ENCODE measurements around the gene SESN3.
"Not testable (repeated sequence)": the region's sequence is repeated elsewhere in the genome, so short reads cannot be mapped to it uniquely, and the experiment has no call there.

Gene SESN3

DNA sequence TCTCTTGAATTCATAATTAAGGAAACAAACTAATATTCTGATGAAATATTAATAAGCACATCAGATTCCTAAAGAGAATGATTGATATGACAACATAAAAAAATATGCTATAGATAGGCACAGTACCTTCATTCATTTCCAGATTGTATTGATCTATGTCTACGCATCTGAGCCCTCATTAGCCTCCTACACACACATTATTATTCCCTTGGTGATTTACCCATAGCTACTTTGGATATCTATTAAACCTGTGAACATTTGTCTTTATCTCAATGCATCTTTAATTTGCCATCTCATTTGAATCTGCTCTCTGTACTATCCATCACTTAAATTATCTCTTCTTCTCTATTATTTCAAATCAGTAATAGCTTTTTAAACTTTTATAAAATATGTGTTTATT is 18.4 kb downstream of the SESN3 start:
- no peak for DNase-seq

- DNase-seq: not testable (repeated sequence)
These were observed 21.5 kb downstream of the SESN3 start for GRCh38 chr11:95209535-95209934.

GRCh38 chr11:95200781-95201457 is 30.1 kb downstream of the SESN3 start:
- no peak for DNase-seq

- DNase-seq: no peak
These were observed 35.2 kb downstream of the SESN3 start for GRCh38 chr11:95195831-95196230.

GRCh38 chr11:95193541-95193940 is 37.5 kb downstream of the SESN3 start:
- no peak for DNase-seq

GRCh38 chr11:95192717-95193116 is 38.3 kb downstream of the SESN3 start:
- DNase-seq: no peak

- no peak for DNase-seq
These were observed 43.3 kb downstream of the SESN3 start for GRCh38 chr11:95187723-95188122.

DNA sequence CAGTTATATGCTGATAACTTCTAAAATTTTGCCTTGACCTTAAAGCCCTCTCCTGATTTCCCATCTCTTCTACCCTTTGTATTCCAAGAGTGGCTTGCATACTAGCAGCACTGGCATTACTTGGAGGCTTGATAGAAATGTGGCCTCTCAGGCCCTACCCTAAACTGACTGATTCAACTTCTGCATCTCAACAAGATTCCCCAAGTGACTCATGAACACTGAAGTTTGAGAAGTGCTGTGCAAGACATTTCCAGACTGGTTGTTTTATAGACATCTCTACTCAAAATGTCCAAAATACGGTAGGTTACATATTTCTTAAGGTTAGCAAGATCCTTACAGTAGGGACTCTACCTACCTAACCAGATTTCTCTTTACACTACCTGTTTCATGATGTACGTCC is 48.6 kb downstream of the SESN3 start:
- no peak for DNase-seq

DNA sequence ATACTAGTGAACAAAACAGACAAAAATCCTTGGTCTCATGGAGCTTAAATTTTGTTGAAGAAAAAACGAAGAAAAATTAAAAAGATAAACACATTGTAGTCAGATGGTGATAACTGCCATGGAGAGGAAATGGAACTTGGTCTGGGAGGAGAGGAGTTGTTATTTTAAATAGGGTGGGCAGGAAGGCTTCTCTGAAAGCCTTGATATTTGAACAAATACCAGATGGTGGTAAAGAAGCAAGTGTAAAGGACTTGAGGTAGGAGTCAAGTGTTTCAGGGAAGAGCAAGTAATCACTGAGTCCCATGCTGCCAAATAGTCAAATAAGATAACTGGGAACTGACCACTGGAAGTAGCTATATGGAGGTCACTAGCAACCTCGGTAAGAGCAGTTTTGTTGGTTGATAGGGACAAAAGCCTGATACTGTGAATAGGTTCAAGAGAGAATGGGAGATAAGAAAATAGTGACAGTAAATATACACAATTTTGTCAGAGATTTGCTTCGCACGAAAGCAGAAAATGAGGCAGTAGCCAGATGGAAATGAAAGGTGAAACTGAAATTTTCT is 55.1 kb downstream of the SESN3 start:
- DNase-seq: no peak

- no peak for DNase-seq
These were observed 60.7 kb downstream of the SESN3 start for GRCh38 chr11:95170294-95170693.

GRCh38 chr11:95166781-95167180 is 64.2 kb downstream of the SESN3 start:
- DNase-seq: no peak

- no peak for DNase-seq
These were observed 65.4 kb downstream of the SESN3 start for GRCh38 chr11:95165638-95166037.

DNA sequence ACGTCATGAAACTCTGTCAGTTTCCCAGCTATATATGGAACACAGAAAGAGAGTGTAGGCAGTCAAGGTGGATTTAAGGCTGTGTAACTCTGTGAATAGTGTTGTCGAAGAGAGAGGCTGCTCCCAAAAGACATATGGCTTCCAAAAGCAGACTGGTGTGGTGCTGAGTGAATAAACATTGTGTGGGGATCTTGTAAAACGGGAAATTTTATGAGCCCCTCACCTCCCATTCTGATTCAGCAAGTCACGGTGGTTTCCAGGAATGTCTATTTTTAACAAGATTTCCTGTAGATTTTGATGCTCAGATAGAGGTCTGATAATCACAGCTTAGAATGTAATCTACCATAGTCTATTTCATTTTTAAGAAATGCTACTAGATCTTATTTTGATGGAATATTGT is 67.9 kb downstream of the SESN3 start:
- no peak for DNase-seq

- DNase-seq: no peak
These were observed 69.8 kb downstream of the SESN3 start for GRCh38 chr11:95161248-95161647.

DNA sequence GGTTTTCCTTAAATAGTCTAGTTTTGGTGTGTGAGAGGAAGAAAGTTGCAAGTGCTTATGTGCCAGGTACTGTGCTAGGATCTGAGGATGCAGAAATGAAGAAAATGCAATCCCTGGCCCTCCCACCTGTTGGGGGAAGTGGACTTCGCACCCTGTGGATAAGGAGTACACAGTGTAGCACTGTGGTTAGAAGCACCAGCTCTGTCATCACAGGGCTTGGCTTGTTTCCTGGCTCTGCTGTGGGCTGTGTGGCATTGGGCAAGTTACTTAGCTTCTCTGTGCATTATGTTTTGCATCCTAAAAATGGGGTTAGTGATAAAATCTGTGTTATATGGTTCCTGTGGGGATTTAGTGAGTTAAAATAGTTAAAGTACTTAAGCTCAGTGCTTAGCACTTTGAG is 73.2 kb downstream of the SESN3 start:
- DNase-seq: no peak

DNA sequence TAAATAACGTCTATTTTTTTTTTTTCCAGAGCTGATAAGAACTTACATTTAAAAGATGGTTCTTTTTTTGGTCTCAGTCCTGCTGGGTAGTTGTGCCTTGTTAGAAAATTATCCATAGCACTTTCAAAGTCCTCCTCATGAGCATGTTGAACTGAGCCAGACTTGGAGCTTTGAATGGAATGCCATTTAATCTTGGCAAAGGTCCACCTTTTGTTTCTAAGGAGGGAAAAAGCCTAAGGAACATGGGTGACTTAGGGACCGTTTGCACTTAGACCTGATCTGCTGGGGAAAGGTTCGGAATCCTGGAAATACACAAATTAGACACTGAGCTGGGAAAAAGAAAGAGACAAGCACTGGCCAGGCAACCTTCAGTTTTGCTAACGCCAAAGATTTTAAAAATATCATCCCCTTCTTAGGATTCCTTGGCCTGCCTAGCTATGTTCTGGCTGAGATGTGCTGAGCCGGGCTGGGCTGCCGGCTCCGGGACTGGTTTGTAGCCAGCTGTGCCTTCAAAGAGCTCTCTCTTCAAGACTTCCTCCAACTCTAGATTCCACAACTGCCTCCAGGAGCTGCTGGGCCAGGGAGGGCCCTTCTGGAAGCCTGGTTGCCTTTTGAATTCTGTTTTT is 74.0 kb downstream of the SESN3 start:
- no peak for DNase-seq

DNA sequence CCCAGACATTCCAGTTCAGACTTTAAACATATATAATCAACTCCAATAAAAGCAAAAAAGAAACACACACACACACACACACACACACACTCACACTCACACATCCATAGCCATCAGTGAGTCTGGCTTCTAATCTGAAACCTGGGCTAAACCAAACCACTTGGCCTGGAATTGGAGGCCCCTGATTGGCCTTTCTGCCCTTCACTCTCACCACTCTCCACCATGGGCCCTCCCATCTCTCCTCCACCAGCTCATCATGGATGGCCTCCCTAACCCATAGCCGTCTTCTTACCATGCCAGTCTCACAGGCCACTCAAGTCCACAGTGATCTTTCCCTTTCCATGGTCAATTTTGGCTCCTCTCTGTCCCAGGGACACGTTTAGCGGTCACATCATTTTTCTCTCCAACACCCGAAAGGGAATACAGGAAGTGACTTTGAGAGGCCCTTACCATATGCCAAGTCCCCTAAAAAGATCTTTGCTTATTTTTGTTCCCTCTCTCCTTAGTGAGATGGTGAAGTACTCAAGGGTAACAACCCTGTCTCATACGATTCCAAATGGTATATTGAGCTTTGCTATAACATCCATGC is 74.8 kb downstream of the SESN3 start:
- no peak for DNase-seq

- DNase-seq: no peak
These were observed 75.6 kb downstream of the SESN3 start for GRCh38 chr11:95155385-95155784.

DNA sequence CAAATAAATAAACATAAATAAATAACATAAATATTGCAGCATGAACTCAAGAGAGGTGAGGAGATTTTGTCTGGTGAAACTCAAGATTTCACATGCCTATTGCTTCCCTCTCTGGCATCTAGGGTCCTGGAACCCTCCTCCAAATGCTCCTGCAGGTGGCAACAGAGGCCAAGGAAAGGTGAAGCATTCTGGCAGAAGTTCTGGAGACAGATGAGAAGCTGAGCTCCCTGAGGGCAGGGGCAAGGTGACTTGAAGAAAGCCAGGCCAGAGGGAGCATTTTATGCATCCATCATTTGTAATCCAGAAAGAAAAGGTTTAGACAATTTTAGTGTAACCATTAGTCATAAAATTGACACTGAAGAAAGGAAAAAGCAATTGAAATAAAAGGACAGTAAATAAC is 76.5 kb downstream of the SESN3 start:
- peak; percentile 38 for DNase-seq

DNA sequence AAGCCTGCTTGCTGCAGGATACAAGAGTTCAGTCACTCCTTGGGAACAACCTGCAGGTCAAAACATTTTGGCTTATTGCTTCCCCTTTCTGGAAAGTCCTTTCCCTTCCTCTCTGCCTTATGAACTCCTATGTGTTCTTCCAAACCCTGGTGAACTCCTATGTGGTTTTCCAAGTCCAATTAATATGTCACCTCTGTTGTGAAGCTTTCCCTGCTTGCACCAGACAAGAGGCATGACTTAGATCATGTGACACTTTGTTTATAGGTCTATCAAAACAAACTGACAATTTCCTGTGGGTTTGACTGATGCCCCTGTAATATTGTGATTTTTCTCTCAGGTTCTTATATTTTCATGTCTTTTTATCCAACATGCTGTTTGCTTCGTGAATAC is 77.2 kb downstream of the SESN3 start:
- DNase-seq: no peak

DNA sequence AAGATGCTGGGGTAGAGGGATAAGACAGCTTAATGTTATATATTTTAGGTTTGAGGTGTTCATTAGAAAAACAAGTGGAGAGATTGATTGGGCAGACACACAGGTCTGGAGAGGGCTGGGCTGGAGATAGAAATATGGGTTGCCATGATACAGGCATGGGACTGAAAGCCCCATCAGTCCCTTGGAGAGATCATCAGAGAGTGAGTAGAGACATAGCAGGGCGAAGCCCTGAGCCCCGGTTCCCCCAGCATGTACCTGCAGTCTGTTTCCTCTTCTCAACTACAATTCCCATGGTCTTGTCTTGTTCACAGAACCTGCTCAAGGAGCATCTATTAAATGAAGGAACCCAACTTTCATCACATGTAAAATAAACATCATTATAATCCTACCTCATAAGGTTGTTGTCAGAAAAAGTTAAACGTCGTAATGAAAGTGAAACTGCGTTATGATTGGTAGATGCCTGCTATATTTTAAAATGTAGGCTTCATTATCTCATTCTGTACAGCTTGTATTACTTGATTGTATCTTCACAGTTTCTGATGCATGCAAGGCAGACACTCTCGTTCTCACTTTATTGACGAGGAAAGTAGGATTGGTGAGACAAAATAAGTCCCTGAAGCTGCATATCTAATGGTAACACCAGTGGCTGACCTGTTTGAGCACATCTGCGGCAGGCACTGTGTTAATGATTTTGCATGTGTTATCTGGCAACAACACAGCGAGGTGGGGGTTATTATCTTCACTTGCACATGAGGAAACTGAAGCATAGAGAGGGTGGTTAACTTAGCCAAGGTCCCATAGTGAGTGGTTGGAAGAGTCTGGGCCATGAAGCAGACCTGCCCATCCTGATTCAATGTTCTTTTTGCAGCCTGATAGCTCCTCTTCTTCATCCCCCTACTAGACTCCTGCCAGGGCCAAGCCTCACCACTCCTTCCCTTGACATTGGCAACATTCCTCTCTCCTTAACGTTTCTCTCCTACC is 77.8 kb downstream of the SESN3 start:
- DNase-seq: no peak

DNA sequence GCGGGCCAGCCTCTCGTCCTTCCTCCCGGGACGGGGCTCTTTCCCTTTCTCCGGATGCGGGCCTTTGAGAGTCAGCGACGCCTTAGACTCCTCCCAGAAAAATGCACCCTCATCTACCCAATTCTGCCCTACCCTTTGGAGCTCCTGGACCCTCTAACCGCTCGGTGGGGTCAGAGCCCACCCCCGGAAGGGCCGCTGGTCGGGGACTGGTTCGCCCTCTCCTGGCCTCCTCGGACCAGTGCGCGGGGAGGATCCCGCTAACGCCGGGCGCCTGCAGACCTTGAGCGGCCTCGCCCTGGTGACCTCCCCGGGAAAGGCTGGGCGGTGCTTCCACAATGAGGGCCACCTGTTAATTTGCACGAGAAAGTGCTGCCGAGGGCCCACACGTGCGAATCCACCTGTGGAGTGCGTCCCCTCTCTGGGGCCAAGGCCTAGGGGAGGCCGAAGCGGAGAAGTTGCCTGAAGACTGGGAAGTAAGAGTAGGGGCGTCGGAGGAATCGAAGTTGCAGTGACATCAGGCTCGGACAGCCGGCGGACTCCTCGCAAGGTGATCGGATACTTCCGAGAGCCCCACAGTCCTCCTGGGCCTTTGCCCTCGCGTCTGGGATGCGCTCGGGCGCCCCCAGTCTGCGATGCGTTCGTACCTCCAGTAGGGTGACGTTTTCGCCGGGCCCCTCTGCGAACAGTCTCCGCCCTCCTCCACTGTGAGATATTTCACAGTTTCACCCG is 79.9 kb downstream of the SESN3 start:
- DNase-seq: peak; percentile 86
